Testis (tissue), 3 donors: ENCODE measurements around the gene MSI2. TPM values are rescaled to one million over a fixed set of nuclear protein-coding genes. Genes with fewer than 3 reads are reported as not detected.

Source experiments
- DNase-seq: peaks from one replicate; pipeline ENCODE4 v3.0.0-alpha.2; 2019
- H3K27ac ChIP-seq, 2 donors: fragments of 200-600 bp; sonication (generic); one replicate each; pipeline ENCODE4 v1.5.1; 2019
- H3K27me3 ChIP-seq: fragments of 200-600 bp; sonication (generic); one replicate; pipeline ENCODE4 v1.5.1; 2019
- H3K36me3 ChIP-seq: fragments of 200-600 bp; sonication (generic); one replicate; pipeline ENCODE4 v1.5.1; 2017; ENCODE audit warnings: low read depth; ENCODE audit errors: missing control alignments
- H3K4me1 ChIP-seq: fragments of 200-600 bp; sonication (generic); one replicate; pipeline ENCODE4 v1.5.1; 2019
- H3K4me3 ChIP-seq, 2 donors: fragments of 200-600 bp; sonication (generic); one replicate each; pipeline ENCODE4 v1.5.1; 2017 to 2019
- H3K9me3 ChIP-seq: fragments of 200-600 bp; sonication (generic); one replicate; pipeline ENCODE4 v1.5.1; 2017
- CTCF ChIP-seq, 3 experiments: fragments of 450-650 bp in 2 of 3; fragments of 200-600 bp in 1 of 3; sonication (generic) in 1 of 3; IDR thresholded peaks; one replicate each; pipeline ENCODE4 v1.5.1; 2016 to 2019; ENCODE audit warnings: antibody characterized with exemption in 3 of 3, mild to moderate bottlenecking in 2 of 3, moderate library complexity in 1 of 3
- POLR2A ChIP-seq: fragments of 450-650 bp; IDR thresholded peaks from one replicate; pipeline ENCODE4 v1.6.1; 2017; ENCODE audit warnings: antibody characterized with exemption, mild to moderate bottlenecking, moderate library complexity
- WGBS, 2 donors: methylation state at CpG; one replicate each; pipeline ENCODE4 v1.1.5; 2018; 5-methylcytosine and 5-hydroxymethylcytosine counted together
- intact Hi-C: fragments of 100-400 bp; cut with DNase I; formaldehyde crosslinking; loops from one replicate; pipeline ENCODE4 v1.15.1; 2023; ENCODE audit warnings: low total_unique reads
- polyA plus RNA-seq: library from polyadenylated mRNA; stranded (reverse); fragments of 350-450 nt; fragmentation: Illumina TruSeq; extraction: RNeasy Lipid Tissue Mini Kit (QIAGEN cat#74804); gene quantifications from one replicate; pipeline ENCODE4 v1.2.3, GENCODE V29; 2014; ENCODE audit warnings: low read depth, low replicate concordance; ENCODE audit not compliant: insufficient read depth
- total RNA-seq, 2 donors: library from RNA; depleted of rRNA; stranded (reverse); fragments of >200 nt; gene quantifications; one replicate each; pipeline ENCODE4 v1.2.3, GENCODE V29; 2016

The MSI2 gene
- total and polyA plus RNA-seq, 3 donors from 2014 or later, result 46.5 to 106 (median 76.6) TPM

GRCh38 chr17:57523926-57524632 lies 267.8 kb downstream of the MSI2 start:
- no peak for DNase-seq
- intact Hi-C loops, result no loop called here
- no peak overlapping the region for H3K27ac ChIP-seq

GRCh38 chr17:57524839-57525568 lies 268.7 kb downstream of the MSI2 start:
- no peaks in the 10 kb centered on the region for H3K9me3 ChIP-seq
- intact Hi-C loops, result no loop called here
- H3K27me3 ChIP-seq, result no peaks in the 10 kb centered on the region
- H3K4me3 ChIP-seq, result no peak overlapping the region
- no peak overlapping the region for H3K27ac ChIP-seq
- WGBS, 2 donors, result 91 to 94% methylated on average over 4 of the region's 4 CpGs
- peaks cover 24% of the 10 kb centered on the region for H3K4me1 ChIP-seq
- no peaks in the 10 kb centered on the region for H3K36me3 ChIP-seq
- no peak for TF ChIP-seq CTCF (IDR thresholded peaks at IDR 0.05)
- no peak for TF ChIP-seq POLR2A
- DNase-seq, result no peak

More at GRCh38 chr17:57523926-57524632, 267.8 kb downstream of the MSI2 start:
- no peaks in the 10 kb centered on the region for H3K27me3 ChIP-seq
- whole genome bisulfite sequencing, 2 donors, result 77 to 90% methylated on average over 7 of the region's 7 CpGs
- no peaks in the 10 kb centered on the region for H3K36me3 ChIP-seq
- no peak overlapping the region for H3K4me3 ChIP-seq
- H3K9me3 ChIP-seq, result no peaks in the 10 kb centered on the region
- no peak for TF ChIP-seq CTCF (IDR thresholded peaks at IDR 0.05)
- no peak for TF ChIP-seq POLR2A
- H3K4me1 ChIP-seq, result peaks cover 24% of the 10 kb centered on the region

GRCh38 chr17:57527221-57528057 lies 271.1 kb downstream of the MSI2 start:
- H3K4me1 ChIP-seq, result peaks cover 13% of the 10 kb centered on the region
- no peak overlapping the region for H3K4me3 ChIP-seq
- WGBS, 2 donors, result 58 to 68% methylated on average over 12 to 15 of the region's 15 CpGs
- H3K9me3 ChIP-seq, result no peaks in the 10 kb centered on the region
- H3K36me3 ChIP-seq, result no peaks in the 10 kb centered on the region
- no peak for DNase-seq
- no peak overlapping the region for H3K27ac ChIP-seq
- intact Hi-C loops, result no loop called here
- TF ChIP-seq POLR2A, result no peak
- TF ChIP-seq CTCF (IDR thresholded peaks at IDR 0.05), result no peak
- no peaks in the 10 kb centered on the region for H3K27me3 ChIP-seq

- 51 to 54% methylated on average over 7 of the region's 7 CpGs for WGBS, 2 donors
- H3K27ac ChIP-seq, result no peak overlapping the region
- H3K4me1 ChIP-seq, result peaks cover 13% of the 10 kb centered on the region
- H3K9me3 ChIP-seq, result no peaks in the 10 kb centered on the region
- no peak for TF ChIP-seq CTCF (IDR thresholded peaks at IDR 0.05)
- TF ChIP-seq POLR2A, result no peak
- H3K36me3 ChIP-seq, result no peaks in the 10 kb centered on the region
- H3K27me3 ChIP-seq, result no peaks in the 10 kb centered on the region
- DNase-seq, result no peak
- intact Hi-C loops, result no loop called here
- no peak overlapping the region for H3K4me3 ChIP-seq
Measured at GRCh38 chr17:57528058-57528451, 271.7 kb downstream of the MSI2 start.
